Chondrocyte (in vitro differentiated cells): ENCODE data around the gene PIKFYVE. TPM values are rescaled to one million over a fixed set of nuclear protein-coding genes. Genes with fewer than 3 reads are reported as not detected.

Experiments used
- DNase-seq: peaks from one replicate; pipeline ENCODE4 v3.0.0; 2021; ENCODE audit warnings: mixed read lengths, low spot score
- H3K27ac Mint-ChIP-seq: one replicate; pipeline ENCODE4 v1.8.0; 2021; ENCODE audit warnings: mild to moderate bottlenecking, moderate library complexity, mixed read lengths; ENCODE audit not compliant: unreplicated experiment
- H3K27me3 Mint-ChIP-seq: 2 replicates; pipeline ENCODE4 v1.8.0; 2021; ENCODE audit warnings: low read depth, mixed read lengths
- H3K36me3 Mint-ChIP-seq: 2 replicates; pipeline ENCODE4 v1.8.0; 2021; ENCODE audit warnings: low read depth, mixed read lengths
- H3K4me1 Mint-ChIP-seq: 2 replicates; pipeline ENCODE4 v1.8.0; 2021; ENCODE audit warnings: low read depth, mild to moderate bottlenecking, mixed read lengths
- H3K4me3 Mint-ChIP-seq: one replicate; pipeline ENCODE4 v1.8.0; 2021; ENCODE audit warnings: mild to moderate bottlenecking, moderate library complexity, mixed read lengths; ENCODE audit not compliant: unreplicated experiment
- H3K9me3 Mint-ChIP-seq: 2 replicates; pipeline ENCODE4 v1.8.0; 2021; ENCODE audit warnings: low read depth, mixed read lengths
- total RNA-seq: library from RNA; stranded (reverse); gene quantifications from 3 replicates; pipeline ENCODE4 v1.2.1, GENCODE V29; 2021
- TF ChIP-seq, protein P1 (sequence below): fragments of 200-600 bp; sonication (generic); IDR thresholded peaks from 2 replicates; pipeline ENCODE4 v1.5.0; 2021; ENCODE audit warnings: antibody characterized with exemption, mild to moderate bottlenecking, moderate library complexity

Gene PIKFYVE
- total RNA-seq, 1 donor from 2014 or later, result 24.7 TPM

DNA sequence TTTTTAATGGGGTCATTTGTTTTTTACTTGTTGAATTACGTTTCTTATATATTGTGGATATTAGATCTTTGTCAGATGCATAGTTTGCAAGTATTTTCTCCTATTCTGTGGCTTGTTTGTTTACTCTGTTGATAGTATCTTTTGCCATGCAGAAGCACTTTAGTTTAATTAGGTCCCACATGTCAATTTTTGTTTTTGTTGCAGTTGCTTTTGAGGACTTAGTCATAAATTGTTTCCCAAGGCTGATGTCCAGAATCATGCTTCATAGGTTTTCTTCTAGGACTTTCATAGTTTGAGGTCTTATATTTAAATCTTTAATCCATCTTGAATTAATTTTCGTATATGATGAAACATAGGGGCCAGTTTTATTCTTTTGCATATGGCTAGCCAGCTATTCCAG, 13.2 kb downstream of the PIKFYVE start:
- TF ChIP-seq, protein P1, sequence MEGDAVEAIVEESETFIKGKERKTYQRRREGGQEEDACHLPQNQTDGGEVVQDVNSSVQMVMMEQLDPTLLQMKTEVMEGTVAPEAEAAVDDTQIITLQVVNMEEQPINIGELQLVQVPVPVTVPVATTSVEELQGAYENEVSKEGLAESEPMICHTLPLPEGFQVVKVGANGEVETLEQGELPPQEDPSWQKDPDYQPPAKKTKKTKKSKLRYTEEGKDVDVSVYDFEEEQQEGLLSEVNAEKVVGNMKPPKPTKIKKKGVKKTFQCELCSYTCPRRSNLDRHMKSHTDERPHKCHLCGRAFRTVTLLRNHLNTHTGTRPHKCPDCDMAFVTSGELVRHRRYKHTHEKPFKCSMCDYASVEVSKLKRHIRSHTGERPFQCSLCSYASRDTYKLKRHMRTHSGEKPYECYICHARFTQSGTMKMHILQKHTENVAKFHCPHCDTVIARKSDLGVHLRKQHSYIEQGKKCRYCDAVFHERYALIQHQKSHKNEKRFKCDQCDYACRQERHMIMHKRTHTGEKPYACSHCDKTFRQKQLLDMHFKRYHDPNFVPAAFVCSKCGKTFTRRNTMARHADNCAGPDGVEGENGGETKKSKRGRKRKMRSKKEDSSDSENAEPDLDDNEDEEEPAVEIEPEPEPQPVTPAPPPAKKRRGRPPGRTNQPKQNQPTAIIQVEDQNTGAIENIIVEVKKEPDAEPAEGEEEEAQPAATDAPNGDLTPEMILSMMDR, result no peak
- Mint-ChIP-seq H3K27me3 (no peaks in the 10 kb centered on the region), H3K4me1 (peaks cover 14% of the 10 kb centered on the region), H3K36me3 (peaks cover 48% of the 10 kb centered on the region), H3K9me3 (peaks cover 9% of the 10 kb centered on the region), H3K27ac (no peak overlapping the region), H3K4me3 (no peak overlapping the region)
- DNase-seq, result no peak

DNA sequence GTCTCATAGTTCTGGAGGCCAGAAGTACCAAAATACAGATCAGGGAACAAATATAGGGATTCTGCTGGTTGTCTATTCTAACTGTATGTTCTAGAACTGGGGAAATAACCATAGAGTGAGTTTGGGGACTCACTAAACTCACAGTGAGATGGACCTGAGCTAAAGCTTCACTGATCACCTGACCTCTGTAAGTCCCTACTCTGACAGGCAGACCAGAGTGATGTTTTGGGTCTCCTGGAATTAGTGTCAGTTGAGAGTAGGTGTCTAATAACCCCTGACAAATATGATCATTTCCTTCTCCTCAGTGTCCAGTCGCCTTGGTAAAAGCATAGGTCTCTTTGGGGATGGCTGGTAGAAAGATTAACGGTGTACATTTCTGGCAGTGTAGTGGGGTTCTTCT, 14.2 kb downstream of the PIKFYVE start:
- Mint-ChIP-seq H3K36me3 (peaks cover 45% of the 10 kb centered on the region), H3K4me3 (no peak overlapping the region), H3K4me1 (peaks cover 7% of the 10 kb centered on the region), H3K27ac (no peak overlapping the region), H3K9me3 (peaks cover 9% of the 10 kb centered on the region), H3K27me3 (no peaks in the 10 kb centered on the region)
- DNase-seq, result no peak
- TF ChIP-seq, protein P1, result no peak

GRCh38 chr2:208280933-208281332, 14.9 kb downstream of the PIKFYVE start:
- TF ChIP-seq, protein P1, result no peak
- no peak overlapping the region for H3K4me3 Mint-ChIP-seq
- H3K27ac Mint-ChIP-seq, result no peak overlapping the region
- no peaks in the 10 kb centered on the region for H3K27me3 Mint-ChIP-seq
- H3K4me1 Mint-ChIP-seq, result peaks cover 6% of the 10 kb centered on the region
- H3K9me3 Mint-ChIP-seq, result peaks cover 9% of the 10 kb centered on the region
- no peak for DNase-seq
- peaks cover 41% of the 10 kb centered on the region for H3K36me3 Mint-ChIP-seq

- H3K27ac Mint-ChIP-seq, result no peak overlapping the region
- peaks cover 29% of the 10 kb centered on the region for H3K36me3 Mint-ChIP-seq
- peaks cover 3% of the 10 kb centered on the region for H3K4me1 Mint-ChIP-seq
- no peak overlapping the region for H3K4me3 Mint-ChIP-seq
- TF ChIP-seq, protein P1, result no peak
- no peaks in the 10 kb centered on the region for H3K27me3 Mint-ChIP-seq
- H3K9me3 Mint-ChIP-seq, result peaks cover 9% of the 10 kb centered on the region
- no peak for DNase-seq
These were observed 19.8 kb downstream of the PIKFYVE start for GRCh38 chr2:208285853-208286252.

- H3K9me3 Mint-ChIP-seq, result peaks cover 14% of the 10 kb centered on the region
- peaks cover 44% of the 10 kb centered on the region for H3K36me3 Mint-ChIP-seq
- TF ChIP-seq, protein P1, result no peak
- H3K4me1 Mint-ChIP-seq, result peaks cover 9% of the 10 kb centered on the region
- H3K4me3 Mint-ChIP-seq, result no peak overlapping the region
- no peaks in the 10 kb centered on the region for H3K27me3 Mint-ChIP-seq
- H3K27ac Mint-ChIP-seq, result no peak overlapping the region
- no peak for DNase-seq
These were observed 28.5 kb downstream of the PIKFYVE start for GRCh38 chr2:208294482-208295024.
